C4-2B (cell line): ENCODE measurements around the gene TIMP4.

Source experiments
- CTCF ChIP-seq: fragments of 450-650 bp; conservative IDR thresholded peaks from 2 replicates; pipeline ENCODE4 v1.5.1; 2017; ENCODE audit warnings: mild to moderate bottlenecking
- ZFX ChIP-seq: fragments of 450-650 bp; IDR thresholded peaks from 2 replicates; pipeline ENCODE4 v1.6.1; 2017

DNA sequence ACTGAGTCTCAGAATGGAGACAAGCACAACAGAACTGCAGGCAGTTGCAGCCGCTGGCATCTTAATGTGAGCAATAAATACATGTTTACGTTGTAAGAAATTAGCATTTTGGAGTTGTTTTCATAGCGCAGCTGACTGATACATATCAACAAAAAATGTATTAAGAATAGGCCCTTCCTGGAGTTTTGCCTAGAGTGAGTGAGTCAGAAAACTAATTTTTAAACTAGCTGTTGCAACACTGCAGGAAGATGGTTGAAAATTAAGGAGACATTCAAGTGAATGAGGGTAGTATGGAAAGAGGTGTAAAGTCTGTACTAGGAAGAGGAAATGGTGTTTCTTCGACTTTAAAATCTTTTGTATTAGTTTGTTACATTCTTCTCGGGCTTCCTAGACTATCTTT, 39.6 kb upstream of the TIMP4 start:
- TF ChIP-seq CTCF = no peak
- TF ChIP-seq ZFX = no peak
